ENCODE results near the gene IRX3. TPM values are rescaled to one million over a fixed set of nuclear protein-coding genes. Genes with fewer than 3 reads are reported as not detected.

The IRX3 gene
- total RNA-seq, 6 experiments from 2014 or later, result 0.25 to 1.3 (median 0.61) TPM

DNA sequence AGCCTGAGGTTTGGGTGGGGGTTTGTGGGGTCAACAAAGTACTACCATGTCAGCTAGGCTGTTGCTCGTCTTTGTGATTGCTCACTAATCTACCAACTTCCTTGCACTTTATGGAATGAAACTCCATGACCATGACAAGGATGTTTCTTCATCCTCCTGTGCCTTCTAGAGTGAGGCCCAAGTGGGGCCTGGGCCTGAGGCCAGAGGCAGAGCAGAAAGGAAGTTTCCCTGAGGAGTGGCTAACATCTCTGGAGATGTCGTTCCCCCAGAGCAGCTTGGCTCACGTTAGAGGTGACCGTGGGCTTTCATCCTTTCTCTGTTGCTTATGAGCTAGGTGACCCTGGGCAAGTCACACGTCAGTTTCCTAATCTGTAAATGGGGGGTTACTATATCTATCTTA, 41.0 kb upstream of the IRX3 start:
- no peaks in the 10 kb centered on the region for H3K36me3 ChIP-seq
- 67% methylated on average over 2 of the region's 5 CpGs for WGBS (ENCODE audit: insufficient coverage, low coverage, low lambda C conversion rate, missing lambda C conversion rate)
- H3K4me1 ChIP-seq, result no peaks in the 10 kb centered on the region
- H3K9me3 ChIP-seq, result no peaks in the 10 kb centered on the region
- H3K27ac ChIP-seq, result no peak overlapping the region
- H3K27me3 ChIP-seq, result no peaks in the 10 kb centered on the region
- DNase-seq, result no peak
- H3K4me3 ChIP-seq, result no peak overlapping the region
- ATAC-seq, result no peak
- TF ChIP-seq CTCF (IDR thresholded peaks at IDR 0.05) (no peak), POLR2A (IDR thresholded peaks at IDR 0.05) (no peak)
- intact Hi-C loops (cut with DNase I), result no loop called here

DNA sequence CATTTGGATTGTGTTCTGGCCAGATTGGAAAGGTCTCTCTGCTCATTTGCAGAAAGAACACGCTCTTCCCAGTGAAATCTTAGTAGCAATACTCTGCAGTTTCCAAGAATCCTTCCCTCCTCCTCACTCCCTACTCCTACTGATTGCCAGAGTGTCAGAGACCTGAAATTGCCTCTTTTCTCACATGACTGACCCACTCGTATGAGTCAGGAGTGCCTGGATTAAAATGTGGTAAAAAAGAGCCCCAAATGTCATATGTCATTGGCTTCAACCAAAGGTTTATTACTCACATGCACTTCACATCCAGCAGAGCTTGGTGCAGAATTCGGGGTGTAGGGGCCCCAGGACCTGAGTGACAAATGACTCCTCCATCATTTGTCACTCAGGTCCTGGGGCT, 39.7 kb upstream of the IRX3 start:
- H3K4me3 ChIP-seq, result no peak overlapping the region
- H3K4me1 ChIP-seq, result no peaks in the 10 kb centered on the region
- H3K36me3 ChIP-seq, result no peaks in the 10 kb centered on the region
- no peak overlapping the region for H3K27ac ChIP-seq
- H3K9me3 ChIP-seq, result no peaks in the 10 kb centered on the region
- DNase-seq, result no peak
- no peaks in the 10 kb centered on the region for H3K27me3 ChIP-seq
- no peak for ATAC-seq
- 71% methylated on average over 3 of the region's 3 CpGs for WGBS (ENCODE audit: insufficient coverage, low coverage, low lambda C conversion rate, missing lambda C conversion rate)
- intact Hi-C loops (cut with DNase I), result no loop called here
- TF ChIP-seq CTCF (IDR thresholded peaks at IDR 0.05) (no peak), POLR2A (IDR thresholded peaks at IDR 0.05) (no peak)

GRCh38 chr16:54325616-54326265, 39.2 kb upstream of the IRX3 start:
- WGBS (ENCODE audit: insufficient coverage, low coverage, low lambda C conversion rate, missing lambda C conversion rate), result 34% methylated on average over 3 of the region's 5 CpGs
- H3K4me3 ChIP-seq, result no peak overlapping the region
- intact Hi-C loops (cut with DNase I), result no loop called here
- no peaks in the 10 kb centered on the region for H3K4me1 ChIP-seq
- DNase-seq, result no peak
- H3K9me3 ChIP-seq, result no peaks in the 10 kb centered on the region
- no peak for ATAC-seq
- H3K27ac ChIP-seq, result no peak overlapping the region
- TF ChIP-seq POLR2A (IDR thresholded peaks at IDR 0.05), result no peak
- no peak for TF ChIP-seq CTCF (IDR thresholded peaks at IDR 0.05)
- no peaks in the 10 kb centered on the region for H3K27me3 ChIP-seq
- no peaks in the 10 kb centered on the region for H3K36me3 ChIP-seq

- no peak for TF ChIP-seq POLR2A (IDR thresholded peaks at IDR 0.05)
- no peak for TF ChIP-seq CTCF (IDR thresholded peaks at IDR 0.05)
- DNase-seq (no peak), ATAC-seq (no peak)
- H3K27me3 ChIP-seq, result no peaks in the 10 kb centered on the region
- H3K36me3 ChIP-seq, result no peaks in the 10 kb centered on the region
- H3K9me3 ChIP-seq, result no peaks in the 10 kb centered on the region
- intact Hi-C loops (cut with DNase I), result no loop called here
- H3K4me1 ChIP-seq, result no peaks in the 10 kb centered on the region
- H3K27ac ChIP-seq, result no peak overlapping the region
- 93% methylated on average over 2 of the region's 2 CpGs for WGBS (ENCODE audit: insufficient coverage, low coverage, low lambda C conversion rate, missing lambda C conversion rate)
- H3K4me3 ChIP-seq, result no peak overlapping the region
Observed at GRCh38 chr16:54324716-54325115, 38.1 kb upstream of the IRX3 start.

All from right lobe of liver (tissue), 6 donors.